ENCODE results near the gene NRSN2. TPM values are rescaled to one million over a fixed set of nuclear protein-coding genes. Genes with fewer than 3 reads are reported as not detected.

The NRSN2 gene
- total RNA-seq, result 33.5 and 56.9 TPM in 2 replicates

GRCh38 chr20:346640-347316 is at the start of gene NRSN2:
Gene NRSN2 (plus strand): TSS chr20:347111. CDS start chr20:349644, 2,533 bp downstream.

DNA sequence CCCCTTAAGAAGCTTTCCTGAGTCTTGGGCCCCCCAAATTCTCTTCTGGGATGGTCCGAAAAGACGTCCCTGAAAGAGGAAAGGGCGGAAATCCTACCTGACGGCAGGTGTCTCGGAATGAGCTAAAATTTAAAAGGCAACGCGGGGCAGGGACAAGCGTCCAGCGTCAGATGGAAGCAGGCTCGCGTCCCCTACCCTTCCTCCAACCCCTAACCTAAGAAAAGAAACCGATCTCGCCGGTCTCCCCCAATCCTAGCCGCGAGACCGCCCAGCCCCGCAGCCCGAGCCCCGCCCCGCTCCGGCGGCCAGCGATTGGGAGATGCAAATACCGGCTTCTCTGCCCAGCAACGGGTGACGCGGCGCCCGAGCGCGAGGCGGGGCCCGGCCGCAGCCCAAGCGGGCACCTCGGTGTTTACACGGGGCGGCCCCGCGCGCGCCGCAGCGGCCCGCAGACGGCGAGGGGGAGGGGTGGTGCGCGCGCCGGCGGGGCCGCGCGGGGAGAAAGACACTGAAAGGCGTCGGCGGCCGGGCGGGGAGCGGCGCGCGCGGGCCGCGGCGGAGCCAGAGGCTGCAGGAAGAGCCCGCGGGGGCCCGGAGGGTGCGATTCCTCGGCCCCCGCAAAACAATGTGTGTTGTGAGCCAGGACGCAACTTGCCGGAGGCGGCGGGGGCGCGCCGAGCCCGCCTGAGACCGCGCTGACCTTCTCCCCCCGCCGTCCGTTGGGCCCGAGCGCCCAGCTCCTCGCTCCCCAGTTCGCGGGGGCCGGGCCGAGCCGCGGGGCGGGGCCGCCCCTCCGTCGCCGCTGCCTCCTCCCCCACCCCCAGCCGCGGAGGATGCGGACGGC is 21.6 kb upstream of the NRSN2 start, which contains the start of gene SOX12:
SOX12 (plus strand) TSS at position 508 of the 844 bp plus-strand sequence. CDS start 373 bp downstream, outside the sequence.

Other genes with a start within 250 kb of the NRSN2 start
- gene DEFB126, start 204.5 kb upstream of the NRSN2 start, total RNA-seq, result not detected in 2 replicates
- not detected in 2 replicates for gene DEFB127, start 189.7 kb upstream of the NRSN2 start, total RNA-seq
- not detected in 2 replicates for gene DEFB128, start 157.4 kb upstream of the NRSN2 start, total RNA-seq
- gene DEFB129, start 119.9 kb upstream of the NRSN2 start, total RNA-seq, result not detected in 2 replicates
- gene DEFB132, start 89.4 kb upstream of the NRSN2 start, total RNA-seq, result not detected in 2 replicates
- gene C20orf96, start 56.4 kb upstream of the NRSN2 start, total RNA-seq, result 3.1 and 3.4 TPM in 2 replicates
- 12.7 and 23.3 TPM in 2 replicates for gene ZCCHC3, start 49.5 kb upstream of the NRSN2 start, total RNA-seq
- gene SOX12, start 21.6 kb upstream of the NRSN2 start, total RNA-seq, result 10.1 and 10.3 TPM in 2 replicates
- gene TRIB3, start 33.6 kb downstream of the NRSN2 start, total RNA-seq, result 57.0 and 452 TPM in 2 replicates
- 92.9 and 122 TPM in 2 replicates for gene RBCK1, start 61.2 kb downstream of the NRSN2 start, total RNA-seq
- gene TBC1D20, start 115.4 kb downstream of the NRSN2 start, total RNA-seq, result 52.0 and 63.9 TPM in 2 replicates
- gene CSNK2A1, start 196.7 kb downstream of the NRSN2 start, total RNA-seq, result 111 and 156 TPM in 2 replicates